ENCODE measurements around the gene RALGDS.
"Not testable (repeated sequence)": the region's sequence is repeated elsewhere in the genome, so short reads cannot be mapped to it uniquely, and the experiment has no call there.

RALGDS gene

DNA sequence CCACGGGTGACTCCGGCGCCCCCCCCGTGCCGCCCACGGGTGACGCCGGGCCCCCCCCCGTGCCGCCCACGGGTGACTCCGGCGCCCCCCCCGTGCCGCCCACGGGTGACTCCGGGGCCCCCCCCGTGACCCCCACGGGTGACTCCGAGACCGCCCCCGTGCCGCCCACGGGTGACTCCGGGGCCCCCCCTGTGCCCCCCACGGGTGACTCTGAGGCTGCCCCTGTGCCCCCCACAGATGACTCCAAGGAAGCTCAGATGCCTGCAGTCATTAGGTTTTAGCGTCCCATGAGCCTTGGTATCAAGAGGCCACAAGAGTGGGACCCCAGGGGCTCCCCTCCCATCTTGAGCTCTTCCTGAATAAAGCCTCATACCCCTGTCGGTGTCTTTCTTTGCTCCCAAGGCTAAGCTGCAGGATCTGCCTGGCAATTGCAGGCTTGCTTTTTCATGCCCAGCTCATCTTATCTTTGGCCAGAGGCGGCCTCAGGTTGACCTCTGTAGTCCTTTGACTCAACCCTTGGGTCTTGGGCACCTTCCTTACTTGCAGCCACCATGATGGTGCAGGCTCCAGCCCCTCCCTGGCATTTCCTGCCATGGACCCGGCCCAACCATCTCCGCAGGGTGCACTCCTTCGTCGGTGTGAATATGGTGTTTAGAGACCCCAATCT is 49.4 kb downstream of the RALGDS start:
- H2AFZ ChIP-seq (ENCODE audit: low read depth, low read length), result no peak overlapping the region
- H3K27me3 ChIP-seq (ENCODE audit: low read depth, low read length), result peaks cover 10% of the 10 kb centered on the region; the same call in 1 of the 2 replicates
- no peak overlapping the region for H3K27ac ChIP-seq (ENCODE audit: low read length)
- H4K20me1 ChIP-seq (ENCODE audit: insufficient read depth, low read length), result no peaks in the 10 kb centered on the region
- no peaks in the 10 kb centered on the region for H3K79me2 ChIP-seq (ENCODE audit: low read length)
- H3K4me3 ChIP-seq (ENCODE audit: low read length), result no peak overlapping the region
- no peaks in the 10 kb centered on the region for H3K36me3 ChIP-seq (replicated peaks; ENCODE audit: low read depth, low read length)
- no peak overlapping the region for H3K9ac ChIP-seq (ENCODE audit: low read length)
- no peaks in the 10 kb centered on the region for H3K9me3 ChIP-seq (ENCODE audit: insufficient read depth, low read length)
- TF ChIP-seq EZH2phosphoT487 (IDR thresholded peaks at IDR 0.05; ENCODE audit: low read depth), result no peak
- TF ChIP-seq, protein P1, sequence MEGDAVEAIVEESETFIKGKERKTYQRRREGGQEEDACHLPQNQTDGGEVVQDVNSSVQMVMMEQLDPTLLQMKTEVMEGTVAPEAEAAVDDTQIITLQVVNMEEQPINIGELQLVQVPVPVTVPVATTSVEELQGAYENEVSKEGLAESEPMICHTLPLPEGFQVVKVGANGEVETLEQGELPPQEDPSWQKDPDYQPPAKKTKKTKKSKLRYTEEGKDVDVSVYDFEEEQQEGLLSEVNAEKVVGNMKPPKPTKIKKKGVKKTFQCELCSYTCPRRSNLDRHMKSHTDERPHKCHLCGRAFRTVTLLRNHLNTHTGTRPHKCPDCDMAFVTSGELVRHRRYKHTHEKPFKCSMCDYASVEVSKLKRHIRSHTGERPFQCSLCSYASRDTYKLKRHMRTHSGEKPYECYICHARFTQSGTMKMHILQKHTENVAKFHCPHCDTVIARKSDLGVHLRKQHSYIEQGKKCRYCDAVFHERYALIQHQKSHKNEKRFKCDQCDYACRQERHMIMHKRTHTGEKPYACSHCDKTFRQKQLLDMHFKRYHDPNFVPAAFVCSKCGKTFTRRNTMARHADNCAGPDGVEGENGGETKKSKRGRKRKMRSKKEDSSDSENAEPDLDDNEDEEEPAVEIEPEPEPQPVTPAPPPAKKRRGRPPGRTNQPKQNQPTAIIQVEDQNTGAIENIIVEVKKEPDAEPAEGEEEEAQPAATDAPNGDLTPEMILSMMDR (IDR thresholded peaks at IDR 0.05; ENCODE audit: low read depth, low read length), result no peak
- no peak overlapping the region for H3K4me2 ChIP-seq (ENCODE audit: low read length)
- no peaks in the 10 kb centered on the region for H3K4me1 ChIP-seq (ENCODE audit: low read length)

GRCh38 chr9:133070985-133071384 is 50.1 kb downstream of the RALGDS start:
- not testable (repeated sequence) for H3K27ac ChIP-seq (ENCODE audit: low read length); H2AFZ ChIP-seq (ENCODE audit: low read depth, low read length); H4K20me1 ChIP-seq (ENCODE audit: insufficient read depth, low read length); H3K27me3 ChIP-seq (ENCODE audit: low read depth, low read length); H3K9me3 ChIP-seq (ENCODE audit: insufficient read depth, low read length); H3K79me2 ChIP-seq (ENCODE audit: low read length); H3K4me2 ChIP-seq (ENCODE audit: low read length); H3K36me3 ChIP-seq (replicated peaks; ENCODE audit: low read depth, low read length); H3K4me1 ChIP-seq (ENCODE audit: low read length); H3K4me3 ChIP-seq (ENCODE audit: low read length); H3K9ac ChIP-seq (ENCODE audit: low read length)

GRCh38 chr9:133070500-133070961 is 50.5 kb downstream of the RALGDS start:
- H3K9me3 ChIP-seq (ENCODE audit: insufficient read depth, low read length); H2AFZ ChIP-seq (ENCODE audit: low read depth, low read length); H3K4me3 ChIP-seq (ENCODE audit: low read length); H4K20me1 ChIP-seq (ENCODE audit: insufficient read depth, low read length); H3K4me1 ChIP-seq (ENCODE audit: low read length); H3K27me3 ChIP-seq (ENCODE audit: low read depth, low read length); H3K36me3 ChIP-seq (replicated peaks; ENCODE audit: low read depth, low read length); H3K4me2 ChIP-seq (ENCODE audit: low read length); H3K79me2 ChIP-seq (ENCODE audit: low read length); H3K27ac ChIP-seq (ENCODE audit: low read length); H3K9ac ChIP-seq (ENCODE audit: low read length): not testable (repeated sequence)

DNA sequence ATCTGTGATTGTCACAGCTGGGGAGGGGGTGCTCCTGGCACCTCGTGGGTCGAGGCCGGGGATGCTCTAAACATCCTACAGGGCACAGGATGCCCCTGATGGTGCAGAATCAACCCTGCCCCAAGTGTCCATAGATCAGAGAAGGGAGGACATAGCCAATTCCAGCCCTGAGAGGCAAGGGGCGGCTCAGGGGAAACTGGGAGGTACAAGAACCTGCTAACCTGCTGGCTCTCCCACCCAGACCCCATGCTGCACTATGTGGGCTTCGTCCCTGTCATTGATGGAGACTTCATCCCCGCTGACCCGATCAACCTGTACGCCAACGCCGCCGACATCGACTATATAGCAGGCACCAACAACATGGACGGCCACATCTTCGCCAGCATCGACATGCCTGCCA is 52.6 kb downstream of the RALGDS start:
- not testable (repeated sequence) for H3K9me3 ChIP-seq (ENCODE audit: insufficient read depth, low read length); H3K4me1 ChIP-seq (ENCODE audit: low read length); H3K9ac ChIP-seq (ENCODE audit: low read length); H3K79me2 ChIP-seq (ENCODE audit: low read length); H3K36me3 ChIP-seq (replicated peaks; ENCODE audit: low read depth, low read length); H3K4me3 ChIP-seq (ENCODE audit: low read length); H2AFZ ChIP-seq (ENCODE audit: low read depth, low read length); H3K27ac ChIP-seq (ENCODE audit: low read length); H3K4me2 ChIP-seq (ENCODE audit: low read length); H3K27me3 ChIP-seq (ENCODE audit: low read depth, low read length); H4K20me1 ChIP-seq (ENCODE audit: insufficient read depth, low read length)

GRCh38 chr9:133067813-133068212 is 53.2 kb downstream of the RALGDS start:
- Histone ChIP-seq H3K27ac (ENCODE audit: low read length) (no peak overlapping the region), H4K20me1 (ENCODE audit: insufficient read depth, low read length) (no peaks in the 10 kb centered on the region), H3K9me3 (ENCODE audit: insufficient read depth, low read length) (no peaks in the 10 kb centered on the region), H3K27me3 (ENCODE audit: low read depth, low read length) (no peaks in the 10 kb centered on the region), H3K4me1 (ENCODE audit: low read length) (no peaks in the 10 kb centered on the region), H3K4me2 (ENCODE audit: low read length) (no peak overlapping the region), H3K36me3 (replicated peaks; ENCODE audit: low read depth, low read length) (no peaks in the 10 kb centered on the region), H2AFZ (ENCODE audit: low read depth, low read length) (no peak overlapping the region), H3K79me2 (ENCODE audit: low read length) (no peaks in the 10 kb centered on the region), H3K9ac (ENCODE audit: low read length) (no peak overlapping the region), H3K4me3 (ENCODE audit: low read length) (no peak overlapping the region)
- TF ChIP-seq EZH2phosphoT487 (IDR thresholded peaks at IDR 0.05; ENCODE audit: low read depth), result no peak
- TF ChIP-seq, protein P1 (IDR thresholded peaks at IDR 0.05; ENCODE audit: low read depth, low read length), result no peak
